OCI-LY3 (cell line): ENCODE measurements around the gene PCBP2.

ENCODE experiments used
- H2AFZ ChIP-seq: fragments of 200-600, 300-600 bp; shearing (Covaris generic); 2 replicates; pipeline ENCODE4 v1.6.0; 2014; ENCODE audit warnings: antibody characterized with exemption, low read depth, low read length
- H3K27ac ChIP-seq: fragments of 200-600, 300-600 bp; sonication (generic); 2 replicates; pipeline ENCODE4 v1.5.1; 2014; ENCODE audit warnings: mild to moderate bottlenecking, low read length, moderate library complexity, mixed read lengths
- H3K27me3 ChIP-seq: fragments of 200-600, 300-600 bp; sonication (generic); 2 replicates; pipeline ENCODE4 v1.6.1; 2014; ENCODE audit warnings: low read depth, low read length, mixed read lengths
- H3K36me3 ChIP-seq: fragments of 200-600, 300-600 bp; sonication (generic); replicated peaks from 2 replicates; pipeline ENCODE3; 2014; ENCODE audit warnings: low read depth, low read length, mixed read lengths
- H3K4me1 ChIP-seq: fragments of 300-600, 200-600 bp; sonication (generic); 2 replicates; pipeline ENCODE4 v1.6.1; 2014; ENCODE audit warnings: low read length, mixed read lengths
- H3K4me2 ChIP-seq: fragments of 200-600, 300-600 bp; sonication (generic); 2 replicates; pipeline ENCODE4 v1.6.1; 2014; ENCODE audit warnings: low read length, mixed read lengths
- H3K4me3 ChIP-seq: fragments of 300-600, 200-600 bp; sonication (generic); 2 replicates; pipeline ENCODE4 v1.5.1; 2014; ENCODE audit warnings: antibody characterized with exemption, mild to moderate bottlenecking, low read length, moderate library complexity
- H3K79me2 ChIP-seq: fragments of 300-600, 200-600 bp; shearing (Covaris generic); 2 replicates; pipeline ENCODE4 v1.6.1; 2014; ENCODE audit warnings: mild to moderate bottlenecking, low read length, mixed read lengths
- H3K9ac ChIP-seq: fragments of 300-600, 200-600 bp; shearing (Covaris generic); 2 replicates; pipeline ENCODE4 v1.6.0; 2014; ENCODE audit warnings: mild to moderate bottlenecking, low read length, moderate library complexity
- H3K9me3 ChIP-seq: fragments of 200-600, 300-600 bp; shearing (Covaris generic); 2 replicates; pipeline ENCODE4 v1.6.1; 2014; ENCODE audit warnings: low read length, mixed read lengths; ENCODE audit not compliant: insufficient read depth
- H4K20me1 ChIP-seq: fragments of 200-600, 300-600 bp; sonication (generic); 2 replicates; pipeline ENCODE4 v1.6.1; 2016; ENCODE audit warnings: low read length, mixed read lengths; ENCODE audit not compliant: insufficient read depth
- CTCF ChIP-seq: fragments of 200-600, 300-600 bp; sonication (generic); IDR thresholded peaks from 2 replicates; pipeline ENCODE4 v1.5.1; 2014; ENCODE audit warnings: antibody characterized with exemption, low read length, low read depth
- EZH2phosphoT487 ChIP-seq: fragments of 200-600 bp; shearing (Covaris generic); IDR thresholded peaks from 2 replicates; pipeline ENCODE4 v1.6.1; 2018; ENCODE audit warnings: antibody characterized with exemption, mixed run types, low read depth

PCBP2 gene

GRCh38 chr12:53515291-53515680 lies 63.4 kb downstream of the PCBP2 start:
- Histone ChIP-seq H3K4me2 (no peak overlapping the region), H4K20me1 (no peaks in the 10 kb centered on the region), H3K27ac (no peak overlapping the region), H3K9me3 (no peaks in the 10 kb centered on the region), H3K4me1 (no peaks in the 10 kb centered on the region), H3K4me3 (no peak overlapping the region), H3K79me2 (no peaks in the 10 kb centered on the region), H3K36me3 (peaks cover 3% of the 10 kb centered on the region), H3K27me3 (no peaks in the 10 kb centered on the region), H3K9ac (no peak overlapping the region), H2AFZ (no peak overlapping the region)
- no peak for TF ChIP-seq CTCF
- no peak for TF ChIP-seq EZH2phosphoT487

- Histone ChIP-seq H3K27ac (no peak overlapping the region), H3K4me1 (no peaks in the 10 kb centered on the region), H3K27me3 (no peaks in the 10 kb centered on the region), H3K79me2 (no peaks in the 10 kb centered on the region), H4K20me1 (no peaks in the 10 kb centered on the region), H2AFZ (no peak overlapping the region), H3K9me3 (no peaks in the 10 kb centered on the region), H3K4me2 (no peak overlapping the region), H3K4me3 (no peak overlapping the region), H3K9ac (no peak overlapping the region), H3K36me3 (peaks cover 3% of the 10 kb centered on the region)
- TF ChIP-seq CTCF (no peak), EZH2phosphoT487 (no peak)
Observed at GRCh38 chr12:53516758-53517455, 65.0 kb downstream of the PCBP2 start.

- H3K9ac ChIP-seq, result no peak overlapping the region
- H3K4me3 ChIP-seq, result no peak overlapping the region
- no peaks in the 10 kb centered on the region for H3K9me3 ChIP-seq
- H2AFZ ChIP-seq, result no peak overlapping the region
- no peak for TF ChIP-seq CTCF
- no peak for TF ChIP-seq EZH2phosphoT487
- H3K4me1 ChIP-seq, result no peaks in the 10 kb centered on the region
- no peaks in the 10 kb centered on the region for H3K79me2 ChIP-seq
- no peak overlapping the region for H3K27ac ChIP-seq
- no peak overlapping the region for H3K4me2 ChIP-seq
- no peaks in the 10 kb centered on the region for H3K27me3 ChIP-seq
- H3K36me3 ChIP-seq, result peaks cover 7% of the 10 kb centered on the region
- H4K20me1 ChIP-seq, result no peaks in the 10 kb centered on the region
Observed at GRCh38 chr12:53518381-53518780, 66.5 kb downstream of the PCBP2 start.

- Histone ChIP-seq H3K27me3 (no peaks in the 10 kb centered on the region), H2AFZ (no peak overlapping the region), H3K9me3 (no peaks in the 10 kb centered on the region), H4K20me1 (no peaks in the 10 kb centered on the region), H3K36me3 (peaks cover 8% of the 10 kb centered on the region), H3K79me2 (no peaks in the 10 kb centered on the region), H3K27ac (no peak overlapping the region), H3K4me2 (no peak overlapping the region), H3K4me3 (no peak overlapping the region), H3K9ac (no peak overlapping the region), H3K4me1 (no peaks in the 10 kb centered on the region)
- no peak for TF ChIP-seq EZH2phosphoT487
- no peak for TF ChIP-seq CTCF
Observed at GRCh38 chr12:53523131-53523530, 71.2 kb downstream of the PCBP2 start.
